Esophagus muscularis mucosa (tissue), 2 donors: ENCODE measurements around the gene MKS1.

Experiments used
- POLR2A ChIP-seq: fragments of 450-650 bp; IDR thresholded peaks from one replicate; pipeline ENCODE4 v1.6.1; 2017; ENCODE audit warnings: antibody characterized with exemption, moderate library complexity, mild to moderate bottlenecking, low read depth
- POLR2AphosphoS5 ChIP-seq, 2 donors: sonication (generic); formaldehyde crosslinking; IDR thresholded peaks; one replicate each; pipeline ENCODE4 v1.6.1; 2017; ENCODE audit warnings: antibody characterized with exemption in 2 of 2

DNA sequence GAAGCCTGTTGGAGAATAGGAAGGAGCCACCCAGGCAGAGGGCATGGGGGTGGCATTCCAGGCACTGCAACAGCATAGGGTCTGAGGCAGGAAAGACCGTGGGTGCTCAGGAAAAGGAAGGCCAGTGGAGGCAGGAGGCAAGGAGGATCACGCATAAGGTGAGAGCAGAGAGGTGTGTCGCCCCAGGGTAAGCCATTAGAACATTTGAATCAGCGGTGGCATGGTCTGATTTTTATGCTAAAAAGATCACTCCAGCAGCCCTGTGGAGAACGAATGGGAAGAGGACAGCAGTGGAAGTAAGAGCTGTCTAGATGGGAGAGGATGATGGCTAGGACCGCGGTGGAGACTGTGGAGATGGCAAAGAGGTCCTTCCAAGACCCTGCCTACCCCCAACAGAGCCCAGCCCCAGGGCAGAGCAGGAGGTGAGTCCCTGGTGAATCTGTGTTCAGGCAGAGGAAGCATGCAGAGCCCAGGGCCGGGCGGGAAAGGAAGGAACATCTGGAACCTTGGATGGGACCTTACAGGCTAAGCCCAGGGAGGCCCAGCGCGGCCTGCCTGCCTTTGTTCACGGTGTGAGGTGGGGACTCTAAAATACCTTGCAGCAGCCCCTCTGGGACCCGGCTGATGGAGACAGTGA, 27.2 kb upstream of the MKS1 start:
- TF ChIP-seq POLR2A (no peak), POLR2AphosphoS5 (IDR thresholded peaks at IDR 0.05) (no peak)
